A673 (cell line): ENCODE results near the gene ZNF33A. TPM values are rescaled to one million over a fixed set of nuclear protein-coding genes. Genes with fewer than 3 reads are reported as not detected.
"Not testable (repeated sequence)": the region's sequence is repeated elsewhere in the genome, so short reads cannot be mapped to it uniquely, and the experiment has no call there.

ENCODE experiments used
- BruUV-seq: library from RNA; stranded (reverse); fragments of 400-500 nt; replicated peaks from 2 replicates; lab custom pipeline; 2021; lab: Mats Ljungman, UMichigan
- CTCF ChIA-PET: fragments of 300-600 bp; sonication (Branson Sonifier 250); formaldehyde crosslinking; loops from one replicate; lab custom pipeline; 2022; ENCODE audit warnings: antibody characterized with exemption; lab: Charles Lee
- POLR2A ChIA-PET: fragments of 300-600 bp; sonication (Branson Sonifier 250); formaldehyde crosslinking; loops from one replicate; lab custom pipeline; 2022; ENCODE audit warnings: antibody characterized with exemption; ENCODE audit not compliant: low non-redundant PET; lab: Charles Lee
- DNase-seq: peaks from one replicate; pipeline ENCODE4 v3.0.0-alpha.2; 2015; ENCODE audit warnings: low spot score
- H3K27ac ChIP-seq: fragments of 200-600 bp; sonication (generic); 2 replicates; pipeline ENCODE4 v1.5.1; 2016; ENCODE audit warnings: mixed run types, low read depth, mild to moderate bottlenecking, mixed read lengths, antibody characterized with exemption, low read length; ENCODE audit not compliant: poor library complexity, severe bottlenecking
- H3K27me3 ChIP-seq: fragments of 200-600 bp; sonication (generic); replicated peaks from 2 replicates; pipeline ENCODE4 v1.6.1; 2017; ENCODE audit warnings: mixed run types, low read depth, mild to moderate bottlenecking, mixed read lengths, antibody characterized with exemption, low read length; ENCODE audit not compliant: insufficient read depth, poor library complexity
- H3K36me3 ChIP-seq: fragments of 200-600 bp; sonication (generic); 2 replicates; pipeline ENCODE4 v1.6.1; 2016; ENCODE audit warnings: mixed run types, mild to moderate bottlenecking, mixed read lengths, antibody characterized with exemption, low read length; ENCODE audit not compliant: insufficient read depth, poor library complexity, severe bottlenecking
- H3K4me1 ChIP-seq: fragments of 200-600 bp; sonication (generic); 2 replicates; pipeline ENCODE4 v1.6.1; 2017; ENCODE audit warnings: mixed run types, mild to moderate bottlenecking, mixed read lengths, antibody characterized with exemption, low read length; ENCODE audit not compliant: insufficient read depth, poor library complexity, severe bottlenecking
- H3K4me3 ChIP-seq: fragments of 200-600 bp; sonication (generic); 2 replicates; pipeline ENCODE4 v1.5.1; 2016; ENCODE audit warnings: low read depth, mixed run types, mild to moderate bottlenecking, mixed read lengths, low read length; ENCODE audit not compliant: poor library complexity, severe bottlenecking
- H3K9me3 ChIP-seq: fragments of 200-600 bp; sonication (generic); 2 replicates; pipeline ENCODE4 v1.6.1; 2016; ENCODE audit warnings: mixed run types, low read depth, mild to moderate bottlenecking, mixed read lengths, antibody characterized with exemption, low read length; ENCODE audit not compliant: poor library complexity, severe bottlenecking
- CTCF ChIP-seq: fragments of 300-800, 200-600 bp; sonication (generic); conservative IDR thresholded peaks from 2 replicates; pipeline ENCODE4 v1.5.1; 2017; ENCODE audit warnings: low read depth, mild to moderate bottlenecking, antibody characterized with exemption, low read length, moderate library complexity, mixed read lengths
- EZH2 ChIP-seq: fragments of 200-600 bp; sonication (generic); IDR thresholded peaks from 2 replicates; pipeline ENCODE4 v1.6.1; 2017; ENCODE audit warnings: borderline replicate concordance, low read depth, mild to moderate bottlenecking, mixed read lengths, antibody characterized with exemption, low read length; ENCODE audit not compliant: poor library complexity, severe bottlenecking
- intact Hi-C: fragments of 100-400 bp; cut with micrococcal nuclease; formaldehyde crosslinking; loops from one replicate; pipeline ENCODE4 v1.10.0; 2022; ENCODE audit not compliant: unreplicated experiment
- total RNA-seq: library from RNA; stranded (reverse); gene quantifications from 2 replicates; pipeline ENCODE4 v1.2.3, GENCODE V29; 2021

Gene ZNF33A
- total RNA-seq, 1 experiment from 2014 or later, result 21.9 TPM

- POLR2A ChIA-PET, result no interaction called here
- no peak overlapping the region for H3K4me3 ChIP-seq
- no peak overlapping the region for H3K27ac ChIP-seq
- H3K9me3 ChIP-seq, result no peaks in the 10 kb centered on the region
- no TSS peak for BruUV-seq
- no peak for DNase-seq
- CTCF ChIA-PET, result no interaction called here
- TF ChIP-seq EZH2 (no peak), CTCF (no peak)
- no peaks in the 10 kb centered on the region for H3K27me3 ChIP-seq
- H3K4me1 ChIP-seq, result no peaks in the 10 kb centered on the region
- intact Hi-C loops, result no loop called here
- H3K36me3 ChIP-seq, result no peaks in the 10 kb centered on the region
Measured at GRCh38 chr10:37991655-37992054, 18.8 kb upstream of the ZNF33A start.

- H3K9me3 ChIP-seq, result no peaks in the 10 kb centered on the region
- H3K4me3 ChIP-seq, result no peak overlapping the region
- no peaks in the 10 kb centered on the region for H3K27me3 ChIP-seq
- no peak overlapping the region for H3K27ac ChIP-seq
- no peaks in the 10 kb centered on the region for H3K36me3 ChIP-seq
- TF ChIP-seq CTCF (no peak), EZH2 (no peak)
- intact Hi-C loops, result no loop called here
- no peaks in the 10 kb centered on the region for H3K4me1 ChIP-seq
- DNase-seq, result no peak
- no TSS peak for BruUV-seq
- POLR2A ChIA-PET, result no interaction called here
- CTCF ChIA-PET, result no interaction called here
Measured at GRCh38 chr10:37992083-37992482, 18.4 kb upstream of the ZNF33A start.

- H3K36me3 ChIP-seq, H3K27me3 ChIP-seq, H3K4me1 ChIP-seq, H3K27ac ChIP-seq, intact Hi-C loops, H3K9me3 ChIP-seq, POLR2A ChIA-PET, DNase-seq, BruUV-seq, H3K4me3 ChIP-seq, CTCF ChIA-PET: not testable (repeated sequence)
Measured at GRCh38 chr10:37998920-37999319, 11.6 kb upstream of the ZNF33A start.

- H3K27me3 ChIP-seq, POLR2A ChIA-PET, H3K4me1 ChIP-seq, H3K9me3 ChIP-seq, DNase-seq, H3K36me3 ChIP-seq, intact Hi-C loops, CTCF ChIA-PET, BruUV-seq, H3K4me3 ChIP-seq, H3K27ac ChIP-seq: not testable (repeated sequence)
Measured at GRCh38 chr10:38000474-38000873, 10.0 kb upstream of the ZNF33A start.
